K562 (cell line): ENCODE results near the gene MAZ. TPM values are rescaled to one million over a fixed set of nuclear protein-coding genes. Genes with fewer than 3 reads are reported as not detected.

Experiments used
- E2F6 ChIP-seq, 2 experiments: IDR thresholded peaks; 2 replicates each; pipeline ENCODE4 v1.6.1; 2011; ENCODE audit warnings: borderline replicate concordance in 1 of 2, control low read depth in 1 of 2, low read depth in 1 of 2, low read length in 1 of 2, mild to moderate bottlenecking in 1 of 2, mixed read lengths in 1 of 2, moderate library complexity in 1 of 2; ENCODE audit not compliant: insufficient read depth in 1 of 2, insufficient read length in 1 of 2, poor library complexity in 1 of 2, severe bottlenecking in 1 of 2; ENCODE audit errors: extremely low read depth in 1 of 2
- EGR1 ChIP-seq: fragments of 450-650 bp; conservative IDR thresholded peaks from 2 replicates; pipeline ENCODE4 v1.6.1; 2017; ENCODE audit warnings: mild to moderate bottlenecking
- MAZ ChIP-seq, 2 experiments: fragments of 450-650 bp in 1 of 2; sonication (generic) in 1 of 2; formaldehyde crosslinking; IDR thresholded peaks in 1 of 2; conservative IDR thresholded peaks in 1 of 2; 2 replicates each; pipeline versions ENCODE4 v1.4.0 to v1.5.0; 2020; ENCODE audit warnings: mild to moderate bottlenecking in 1 of 2, missing genetic modification reagents in 1 of 2
- MGA ChIP-seq: fragments of 450-650 bp; IDR thresholded peaks from 2 replicates; pipeline ENCODE4 v1.6.1; 2016; ENCODE audit warnings: mild to moderate bottlenecking, moderate library complexity
- MNT ChIP-seq, 2 experiments: fragments of 450-650 bp; conservative IDR thresholded peaks; 2 replicates each; pipeline ENCODE4 v1.6.1; 2017; ENCODE audit warnings: mild to moderate bottlenecking in 2 of 2, moderate library complexity in 2 of 2
- UBTF ChIP-seq, 2 experiments: IDR thresholded peaks; 2 replicates each; pipeline ENCODE4 v1.6.1; 2012; ENCODE audit warnings: improper control_type of control experiment in 2 of 2, low read depth in 2 of 2, low read length in 2 of 2, borderline replicate concordance in 1 of 2
- ZBTB7A ChIP-seq: IDR thresholded peaks from 2 replicates; pipeline ENCODE4 v1.6.1; 2011; ENCODE audit warnings: low read depth, mild to moderate bottlenecking, low read length, moderate library complexity, borderline replicate concordance; ENCODE audit not compliant: control insufficient read depth
- polyA plus RNA-seq, 8 experiments: library from polyadenylated mRNA; depleted of rRNA in 4 of 8; stranded (reverse) in 5 of 8; unstranded in 3 of 8; fragments of >200 nt; fragmentation: Nextera tagmentation in 2 of 8; fragmentation: Illumina TruSeq in 1 of 8; extraction: Ambion mirVana in 2 of 8; extraction: Trizol in 1 of 8; gene quantifications; 2 replicates each; pipeline versions ENCODE4 v1.2.1 to v1.2.3, GENCODE V29; 2011 to 2014; ENCODE audit warnings: inconsistent platforms in 1 of 8, missing spikeins in 1 of 8
- total RNA-seq, 7 experiments: library from RNA; depleted of rRNA in 6 of 7; stranded (reverse); fragments of >200 nt in 6 of 7; fragmentation: Illumina TruSeq in 2 of 7; extraction: Trizol in 2 of 7; gene quantifications; 2 replicates each; pipeline versions ENCODE4 v1.2.1 to v1.2.3, GENCODE V29; 2011 to 2021; ENCODE audit warnings: low replicate concordance in 1 of 7

The MAZ gene
- total and polyA plus RNA-seq, 9 of the 15 experiments (the other 6 are each of a cell fraction or from before 2014, with no cell fraction given): 45.4 to 532 (median 250) TPM

GRCh38 chr16:29811896-29812665 lies 5.8 kb downstream of the MAZ start, which contains the start of gene PRRT2 (continued):
- peak; percentile 13 to 63 for TF ChIP-seq E2F6 (IDR thresholded peaks at IDR 0.05; ENCODE audit: borderline replicate concordance in 1 of 2, extremely low read depth in 1 of 2, insufficient read depth in 1 of 2, insufficient read length in 1 of 2, low read depth in 1 of 2, low read length in 1 of 2, poor library complexity in 1 of 2, severe bottlenecking in 1 of 2)
- TF ChIP-seq UBTF (IDR thresholded peaks at IDR 0.05; ENCODE audit: borderline replicate concordance in 1 of 2, low read depth in 2 of 2, low read length in 2 of 2): peak; percentile 15 to 82; a peak in 2 of 4 replicates
- TF ChIP-seq MGA: 0 out of 2 replicates have a peak, but pooled peaks have one; percentile 41
- TF ChIP-seq ZBTB7A: peak; percentile 2; the same call in 1 of the 2 replicates
- peak in 1 of 2 experiments; percentile 62; a peak in 2 of 4 replicates for TF ChIP-seq MAZ (CRISPR knock-in tag; conservative IDR thresholded peaks at IDR 0.05 in 1 of 2, IDR thresholded peaks at IDR 0.05 in 1 of 2)
- peak; percentile 49; the same call in 1 of the 2 replicates for TF ChIP-seq EGR1
- peak in 1 of 2 experiments; percentile 27; a peak in 1 of 4 replicates for TF ChIP-seq MNT (conservative IDR thresholded peaks at IDR 0.05)
